Neuronal stem cell (in vitro differentiated cells): Measurements from ENCODE around the gene ZNF280C.

Experiments
- DNase-seq: peaks from one replicate; pipeline ENCODE4 v3.0.0-alpha.2; 2013; ENCODE audit warnings: low spot score
- H2AFZ ChIP-seq: one replicate; pipeline ENCODE4 v1.6.1; 2013; ENCODE audit warnings: mild to moderate bottlenecking, low read length, inconsistent platforms
- H2AK5ac ChIP-seq: 2 replicates; pipeline ENCODE4 v1.6.1; 2013; ENCODE audit warnings: low read depth, mild to moderate bottlenecking, inconsistent platforms, low read length, moderate library complexity, mixed read lengths
- H2BK120ac ChIP-seq: 2 replicates; pipeline ENCODE4 v1.6.1; 2013; ENCODE audit warnings: low read depth, mild to moderate bottlenecking, inconsistent platforms, low read length, moderate library complexity, mixed read lengths
- H2BK12ac ChIP-seq: one replicate; pipeline ENCODE4 v1.6.1; 2013; ENCODE audit warnings: low read length, inconsistent platforms
- H2BK15ac ChIP-seq: 2 replicates; pipeline ENCODE4 v1.6.1; 2013; ENCODE audit warnings: mild to moderate bottlenecking, low read length, inconsistent platforms, mixed read lengths
- H2BK5ac ChIP-seq: one replicate; pipeline ENCODE4 v1.6.1; 2013; ENCODE audit warnings: inconsistent platforms, mild to moderate bottlenecking, low read length, moderate library complexity
- H3K14ac ChIP-seq: one replicate; pipeline ENCODE4 v1.6.1; 2013; ENCODE audit warnings: low read length, inconsistent platforms
- H3K18ac ChIP-seq: 2 replicates; pipeline ENCODE4 v1.6.1; 2013; ENCODE audit warnings: low read length, inconsistent platforms
- H3K23ac ChIP-seq: 2 replicates; pipeline ENCODE4 v1.6.1; 2013; ENCODE audit warnings: low read depth, mild to moderate bottlenecking, mixed read lengths, low read length, inconsistent platforms; ENCODE audit not compliant: poor library complexity
- H3K27ac ChIP-seq: replicated peaks from 3 replicates; pipeline ENCODE4 v1.5.1; 2013; ENCODE audit warnings: low read length, inconsistent platforms
- H3K27me3 ChIP-seq, 3 experiments: 2 replicates each; pipeline ENCODE4 v1.6.1; 2013; ENCODE audit warnings: low read length in 3 of 3, mild to moderate bottlenecking in 2 of 3, inconsistent platforms in 1 of 3, low read depth in 1 of 3, mixed read lengths in 1 of 3, moderate library complexity in 1 of 3; ENCODE audit not compliant: control insufficient read depth in 3 of 3, insufficient read depth in 3 of 3
- H3K36me3 ChIP-seq, 2 donors: replicated peaks in 1 of 2; 2 replicates each; pipeline ENCODE4 v1.6.1; 2013; ENCODE audit warnings: low read length in 2 of 2; ENCODE audit not compliant: control insufficient read depth in 2 of 2, insufficient read depth in 2 of 2
- H3K4ac ChIP-seq: 2 replicates; pipeline ENCODE4 v1.6.1; 2013; ENCODE audit warnings: inconsistent platforms, mild to moderate bottlenecking, low read length, moderate library complexity
- H3K4me1 ChIP-seq, 2 donors: 1 replicate in 1 of 2; 2 replicates in 1 of 2; pipeline ENCODE4 v1.6.1; 2013; ENCODE audit warnings: low read length in 2 of 2, low read depth in 1 of 2; ENCODE audit not compliant: control insufficient read depth in 2 of 2, insufficient read depth in 1 of 2
- H3K4me2 ChIP-seq: one replicate; pipeline ENCODE4 v1.6.1; 2013; ENCODE audit warnings: mild to moderate bottlenecking, low read length, inconsistent platforms; ENCODE audit not compliant: insufficient read depth, poor library complexity, severe bottlenecking
- H3K4me3 ChIP-seq, 2 donors: 2 replicates each; pipeline ENCODE4 v1.5.1; 2013; ENCODE audit warnings: low read length in 2 of 2, mild to moderate bottlenecking in 2 of 2, inconsistent platforms in 1 of 2, moderate library complexity in 1 of 2
- H3K79me1 ChIP-seq: one replicate; pipeline ENCODE4 v1.6.1; 2013; ENCODE audit warnings: low read depth, mild to moderate bottlenecking, inconsistent platforms, low read length, moderate library complexity
- H3K9ac ChIP-seq: one replicate; pipeline ENCODE4 v1.6.1; 2013; ENCODE audit warnings: mild to moderate bottlenecking, low read depth, low read length, inconsistent platforms; ENCODE audit not compliant: poor library complexity
- H3K9me3 ChIP-seq, 2 donors: replicated peaks in 1 of 2; 2 replicates each; pipeline versions ENCODE3 to v1.6.1; 2013; ENCODE audit warnings: low read length in 2 of 2, mild to moderate bottlenecking in 2 of 2, inconsistent platforms in 1 of 2, low read depth in 1 of 2, mixed read lengths in 1 of 2, moderate library complexity in 1 of 2; ENCODE audit not compliant: control insufficient read depth in 2 of 2, insufficient read depth in 1 of 2
- H4K8ac ChIP-seq: one replicate; pipeline ENCODE4 v1.6.1; 2013; ENCODE audit warnings: low read depth, mild to moderate bottlenecking, inconsistent platforms, low read length, moderate library complexity
- H4K91ac ChIP-seq: one replicate; pipeline ENCODE4 v1.6.1; 2013; ENCODE audit warnings: low read length, low read depth, mild to moderate bottlenecking, inconsistent platforms; ENCODE audit not compliant: poor library complexity
- WGBS, 2 donors: extraction: QIAGEN DNeasy Blood & Tissue Kit; methylation state at CpG; one replicate each; pipeline ENCODE4 v1.1.7; 2013; ENCODE audit warnings: missing lambda C conversion rate in 2 of 2, mixed read lengths in 1 of 2; ENCODE audit not compliant: insufficient read length in 2 of 2, insufficient replicate concordance in 1 of 2; ENCODE audit errors: extremely low coverage in 2 of 2; 5-methylcytosine and 5-hydroxymethylcytosine counted together

The ZNF280C gene

GRCh38 chrX:130170752-130171445, 97.8 kb downstream of the ZNF280C start:
- peak overlapping the region; percentile 69 for H2AFZ ChIP-seq
- no peak overlapping the region for H2BK120ac ChIP-seq
- no peaks in the 10 kb centered on the region for H3K36me3 ChIP-seq
- H3K4ac ChIP-seq: no peak overlapping the region
- H3K4me3 ChIP-seq: peak overlapping the region; percentile 55 to 90
- H4K91ac ChIP-seq: no peak overlapping the region
- no peak overlapping the region for H2AK5ac ChIP-seq
- H2BK15ac ChIP-seq: no peak overlapping the region
- H2BK5ac ChIP-seq: peak overlapping the region; percentile 66
- H3K4me1 ChIP-seq: peaks cover 8 to 11% of the 10 kb centered on the region in 2 donors
- no peak overlapping the region for H4K8ac ChIP-seq
- WGBS, 2 donors: no CpG with 5 or more reads among the region's 36 CpGs
- H3K9me3 ChIP-seq: no peaks in the 10 kb centered on the region
- no peaks in the 10 kb centered on the region for H3K27me3 ChIP-seq
- H3K18ac ChIP-seq: peak overlapping the region; percentile 94
- no peaks in the 10 kb centered on the region for H3K79me1 ChIP-seq
- H3K9ac ChIP-seq: peak overlapping the region; percentile 93
- H3K4me2 ChIP-seq: peak overlapping the region; percentile 80
- DNase-seq: peak; percentile 53
- H3K14ac ChIP-seq: peak overlapping the region; percentile 21
- H3K23ac ChIP-seq: no peak overlapping the region
- peak overlapping the region; percentile 74 for H3K27ac ChIP-seq
- no peak overlapping the region for H2BK12ac ChIP-seq

DNA sequence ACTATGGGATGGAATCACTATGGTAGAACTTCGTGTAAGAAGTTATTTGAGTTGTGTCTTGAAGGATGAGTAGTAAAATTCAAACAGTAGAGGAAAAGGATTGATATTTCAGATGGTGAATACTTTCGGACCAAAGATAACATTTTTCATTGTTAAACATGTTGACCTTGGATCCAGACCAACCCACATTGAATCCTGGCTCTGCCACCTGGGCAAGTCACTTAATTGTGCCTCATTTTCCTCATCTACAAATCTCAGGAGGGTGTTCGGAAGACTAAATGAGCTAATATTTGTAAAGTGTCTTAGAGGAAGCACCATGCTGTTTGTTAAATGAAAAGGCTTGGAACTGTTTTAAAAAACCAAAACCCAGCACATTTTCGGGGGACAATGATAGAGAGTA, 101.7 kb downstream of the ZNF280C start:
- peak overlapping the region in 1 of 2 donors; percentile 71 for H3K4me3 ChIP-seq
- peaks cover 0 to 11% of the 10 kb centered on the region in 2 donors for H3K36me3 ChIP-seq
- no peak overlapping the region for H2AK5ac ChIP-seq
- H3K4me2 ChIP-seq: no peak overlapping the region
- H3K23ac ChIP-seq: no peak overlapping the region
- peaks cover 7% of the 10 kb centered on the region in 2 donors for H3K4me1 ChIP-seq
- H2BK15ac ChIP-seq: no peak overlapping the region
- H3K27me3 ChIP-seq: no peaks in the 10 kb centered on the region
- no peak overlapping the region for H3K4ac ChIP-seq
- no peak overlapping the region for H2BK120ac ChIP-seq
- H3K9me3 ChIP-seq: no peaks in the 10 kb centered on the region
- H2BK12ac ChIP-seq: no peak overlapping the region
- DNase-seq: no peak
- no CpG with 5 or more reads among the region's 4 CpGs for WGBS, 2 donors
- no peak overlapping the region for H4K91ac ChIP-seq
- no peak overlapping the region for H3K27ac ChIP-seq
- no peak overlapping the region for H3K9ac ChIP-seq
- no peak overlapping the region for H3K18ac ChIP-seq
- no peaks in the 10 kb centered on the region for H3K79me1 ChIP-seq
- H2BK5ac ChIP-seq: no peak overlapping the region
- H3K14ac ChIP-seq: no peak overlapping the region
- H2AFZ ChIP-seq: no peak overlapping the region
- no peak overlapping the region for H4K8ac ChIP-seq

- Histone ChIP-seq H2AK5ac (no peak overlapping the region), H3K27ac (peak overlapping the region; percentile 72), H2BK12ac (no peak overlapping the region), H3K4me3 (peak overlapping the region; percentile 71 to 91), H3K4me2 (peak overlapping the region; percentile 60), H3K27me3 (no peaks in the 10 kb centered on the region), H3K4me1 (peaks cover 7% of the 10 kb centered on the region in 2 donors), H3K18ac (no peak overlapping the region), H2AFZ (peak overlapping the region; percentile 87), H3K9ac (no peak overlapping the region), H2BK15ac (no peak overlapping the region), H2BK5ac (no peak overlapping the region), H3K23ac (no peak overlapping the region), H3K36me3 (peaks cover 0 to 11% of the 10 kb centered on the region in 2 donors), H4K8ac (no peak overlapping the region), H3K14ac (no peak overlapping the region), H3K9me3 (no peaks in the 10 kb centered on the region), H3K79me1 (no peaks in the 10 kb centered on the region), H2BK120ac (no peak overlapping the region), H4K91ac (no peak overlapping the region), H3K4ac (no peak overlapping the region)
- DNase-seq: no peak
- WGBS, 2 donors: no CpG with 5 or more reads among the region's 4 CpGs
These were observed 102.3 kb downstream of the ZNF280C start for GRCh38 chrX:130166503-130166777.

DNA sequence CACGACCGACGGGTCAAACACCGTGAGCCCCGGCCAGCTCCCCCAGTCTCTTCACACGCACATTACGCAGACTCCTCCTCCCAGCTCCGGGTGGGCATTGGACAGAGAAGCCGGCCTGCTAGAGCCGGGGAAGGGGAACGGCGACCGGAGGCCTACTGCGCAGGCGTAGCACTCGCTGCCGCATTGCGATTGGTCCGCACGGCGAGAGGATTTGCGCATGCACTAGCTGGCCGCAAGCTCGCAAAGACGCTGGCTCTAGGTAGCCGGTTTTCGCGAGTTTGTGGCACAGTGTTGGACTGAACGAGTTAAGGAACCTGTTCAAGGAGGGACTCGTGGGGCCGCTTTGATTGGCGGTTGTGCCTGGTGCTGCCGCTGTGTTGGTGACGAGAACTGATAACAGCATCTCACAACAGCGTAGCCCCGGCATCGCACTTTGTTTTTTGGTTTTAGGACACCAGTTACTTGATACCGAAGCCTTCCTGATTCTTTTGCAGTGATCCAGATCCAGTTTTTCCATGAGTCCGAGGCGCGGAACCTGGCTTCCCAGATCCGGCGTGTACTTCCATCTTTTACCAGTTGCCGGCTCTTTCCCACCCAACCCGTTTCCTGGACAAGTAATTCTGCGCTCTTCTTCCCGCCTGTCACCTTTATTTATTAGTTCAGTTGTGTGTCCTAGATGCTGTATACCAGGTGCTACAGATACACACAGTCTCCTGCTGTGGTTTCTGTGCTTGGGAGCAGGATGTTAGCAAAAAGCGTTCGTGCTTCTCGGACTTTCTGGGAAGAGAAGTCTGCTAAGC, 102.8 kb downstream of the ZNF280C start, which contains the start of gene AIFM1:
TSS of gene AIFM1 (minus strand) at position 139 of the 800 bp plus-strand sequence. CDS start 185 bp downstream, outside the sequence.
- peak within 1 kb of the TSS; percentile 71 to 97 for H3K4me3 ChIP-seq
- peaks cover 7% of the 10 kb centered on the region in 2 donors for H3K4me1 ChIP-seq
- H3K4me2 ChIP-seq: peak within 1 kb of the TSS; percentile 60
- H3K36me3 ChIP-seq: peaks cover 0 to 11% of the 10 kb centered on the region in 2 donors
- H3K18ac ChIP-seq: peak within 1 kb of the TSS; percentile 95
- H3K27ac ChIP-seq: peak within 1 kb of the TSS; percentile 98
- H2AFZ ChIP-seq: peak within 1 kb of the TSS; percentile 87
- H2BK120ac ChIP-seq: no peak within 1 kb of the TSS
- H3K23ac ChIP-seq: no peak within 1 kb of the TSS
- no peak within 1 kb of the TSS for H4K91ac ChIP-seq
- H3K4ac ChIP-seq: no peak within 1 kb of the TSS
- peak within 1 kb of the TSS; percentile 5 for H2BK5ac ChIP-seq
- H3K79me1 ChIP-seq: no peaks in the 10 kb centered on the region
- no peak within 1 kb of the TSS for H2BK12ac ChIP-seq
- H2BK15ac ChIP-seq: no peak within 1 kb of the TSS
- no CpG with 5 or more reads among the region's 50 CpGs for WGBS, 2 donors
- H4K8ac ChIP-seq: no peak within 1 kb of the TSS
- H3K9me3 ChIP-seq: no peaks in the 10 kb centered on the region
- peak; percentile 90 for DNase-seq
- no peak within 1 kb of the TSS for H2AK5ac ChIP-seq
- peak within 1 kb of the TSS; percentile 83 for H3K9ac ChIP-seq
- no peak within 1 kb of the TSS for H3K14ac ChIP-seq
- H3K27me3 ChIP-seq: no peaks in the 10 kb centered on the region
